ENCODE results near the gene PASD1.
"Not testable (repeated sequence)": the region's sequence is repeated elsewhere in the genome, so short reads cannot be mapped to it uniquely, and the experiment has no call there.

Gene PASD1

DNA sequence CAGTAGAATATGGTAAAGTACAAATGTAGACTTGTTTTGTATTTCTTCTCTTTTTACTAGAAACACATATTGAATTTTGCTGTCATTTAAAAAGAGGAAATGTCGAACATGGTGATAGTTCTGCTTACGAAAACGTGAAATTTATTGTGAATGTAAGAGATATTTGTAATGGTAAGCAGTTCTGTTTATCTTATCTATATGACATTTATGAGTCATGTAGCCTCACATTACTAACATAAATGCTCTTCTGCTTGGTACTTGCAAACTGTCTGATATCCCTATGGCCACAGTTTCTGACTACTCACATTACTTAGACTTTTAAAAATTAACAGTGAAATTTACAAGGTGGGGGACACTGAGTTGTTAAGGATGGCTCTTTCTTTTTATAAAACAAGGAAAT, 57.9 kb downstream of the PASD1 start:
- DNase-seq (ENCODE audit: low read depth): no peak

GRCh38 chrX:151624677-151625076, 61.2 kb downstream of the PASD1 start:
- DNase-seq (ENCODE audit: low read depth): no peak

DNA sequence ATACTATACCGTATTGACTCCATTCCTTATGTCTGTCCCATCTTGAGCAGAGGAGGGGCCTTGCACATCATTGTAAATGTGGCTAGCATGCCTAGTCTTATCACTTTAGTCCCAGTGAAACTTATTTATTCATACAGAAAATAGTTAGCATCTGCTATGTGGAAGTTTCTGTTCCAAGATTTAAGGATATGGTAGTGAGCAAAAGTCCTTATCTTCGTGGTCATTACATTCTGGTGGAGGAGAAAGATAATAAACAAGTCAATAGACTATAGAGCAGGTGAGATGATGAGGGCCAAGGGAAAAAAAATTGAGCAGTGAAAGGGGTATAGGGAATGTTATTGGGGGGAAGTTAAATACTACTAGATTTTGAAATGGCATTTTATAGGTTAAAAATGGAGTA, 68.3 kb downstream of the PASD1 start:
- no peak for DNase-seq (ENCODE audit: low read depth)

DNA sequence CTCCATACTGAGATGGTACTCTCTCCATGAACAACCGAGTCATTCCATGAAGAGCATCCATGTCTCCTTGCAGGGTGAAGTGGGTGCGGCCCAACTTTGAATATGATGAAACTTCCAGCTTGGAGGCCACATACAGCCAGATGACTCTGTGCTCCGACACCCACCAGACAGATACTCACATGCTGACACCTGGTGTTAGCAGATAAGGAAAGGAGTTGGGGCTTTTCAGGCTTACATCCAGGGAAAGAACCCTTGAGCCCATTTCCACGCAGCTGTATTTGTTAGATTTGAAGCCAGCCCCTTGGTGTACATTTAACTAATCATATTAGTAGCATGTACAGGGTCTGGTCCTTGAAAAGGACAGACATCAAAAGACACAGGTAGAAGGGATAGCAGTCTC, 69.7 kb downstream of the PASD1 start:
- DNase-seq (ENCODE audit: low read depth): no peak

DNA sequence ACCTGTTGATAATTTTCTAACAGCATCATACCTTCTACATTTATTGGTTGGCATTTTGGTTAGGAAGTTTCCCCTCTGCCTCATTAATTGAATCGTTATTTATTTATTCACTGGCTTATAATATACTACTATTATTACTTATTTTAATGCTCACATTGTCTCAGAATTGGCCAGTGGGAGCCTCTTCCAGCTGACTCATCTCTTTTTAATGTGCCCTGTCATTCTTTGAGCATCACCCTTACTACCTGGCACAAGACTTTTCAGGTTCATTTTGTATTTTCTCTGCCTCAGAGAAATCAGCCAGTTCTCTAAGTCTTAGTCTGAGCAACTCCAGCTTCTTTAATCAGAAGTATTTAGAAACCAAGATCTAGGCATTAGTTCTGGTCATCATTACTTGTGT, 71.5 kb downstream of the PASD1 start:
- no peak for DNase-seq (ENCODE audit: low read depth)

DNA sequence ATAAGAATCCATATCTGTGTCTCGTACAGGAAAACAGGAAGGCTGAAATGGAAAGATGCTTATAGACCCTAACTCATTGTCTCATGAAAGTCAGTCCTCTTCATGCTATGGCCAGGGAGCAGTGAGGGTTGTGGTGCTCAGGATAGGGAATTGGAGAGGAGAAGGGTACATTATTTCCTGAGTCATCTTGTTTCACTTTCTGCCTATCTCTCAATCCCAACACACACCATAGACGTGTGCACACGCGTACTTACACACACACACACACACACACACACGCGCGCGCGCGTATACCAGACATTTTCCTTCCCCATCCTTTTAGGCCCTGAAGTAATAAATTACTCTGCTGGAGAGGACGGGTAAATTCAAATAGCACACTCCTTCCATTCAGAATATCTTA, 78.1 kb downstream of the PASD1 start:
- no peak for DNase-seq (ENCODE audit: low read depth)

DNA sequence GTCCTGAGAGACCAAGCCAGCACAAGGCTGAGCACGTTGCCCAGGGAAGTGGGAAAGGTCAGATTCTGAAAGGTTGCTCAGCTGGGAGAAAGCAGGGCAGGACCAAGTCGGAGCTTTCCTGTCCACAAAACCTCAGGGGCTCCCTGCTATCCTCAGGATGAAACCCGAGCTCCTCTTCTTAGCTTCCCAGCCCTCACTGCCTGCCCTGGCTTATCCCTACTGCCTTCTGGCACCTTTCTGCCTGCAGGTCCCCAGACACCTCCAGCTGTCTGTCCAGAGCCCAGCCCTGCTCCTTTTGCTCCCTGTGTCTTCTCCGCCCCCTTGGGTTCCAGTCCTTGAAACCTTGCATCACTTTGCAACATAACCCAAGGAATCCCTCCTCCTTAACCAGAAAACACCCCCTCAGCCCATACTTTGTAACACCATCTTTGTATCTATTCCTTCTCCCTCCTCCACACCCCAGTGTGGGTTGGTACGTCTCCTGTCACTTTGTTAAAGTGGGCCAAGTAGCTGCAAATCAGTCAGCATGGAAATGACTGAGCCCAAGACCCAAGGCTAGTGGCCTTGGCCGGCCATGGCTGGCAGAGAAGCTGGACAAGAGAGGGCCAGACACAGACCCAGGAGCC, 111.8 kb downstream of the PASD1 start:
- no peak for DNase-seq (ENCODE audit: low read depth)

DNA sequence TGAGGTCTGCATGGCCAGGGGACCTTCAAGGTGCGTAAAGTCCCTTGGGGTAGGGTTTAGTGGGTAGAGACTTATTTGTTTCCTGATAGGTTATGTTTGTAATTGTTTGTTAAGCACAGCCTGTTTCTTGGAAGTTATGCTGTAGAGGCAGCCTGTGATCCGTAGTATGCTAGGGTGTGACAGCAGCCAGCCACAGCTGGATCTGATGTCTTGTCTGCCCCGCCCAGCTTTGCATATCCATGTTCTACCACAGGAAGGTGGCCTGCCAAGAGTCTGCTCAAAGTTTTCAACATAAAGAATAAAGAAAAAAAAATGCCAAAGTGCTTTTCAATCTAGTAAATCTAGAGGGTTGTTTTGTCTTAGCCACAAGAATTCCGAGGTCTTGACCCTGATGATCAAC, 112.7 kb downstream of the PASD1 start:
- DNase-seq (ENCODE audit: low read depth): no peak

- DNase-seq (ENCODE audit: low read depth): no peak
These were observed 116.4 kb downstream of the PASD1 start for GRCh38 chrX:151679798-151680402.

- DNase-seq (ENCODE audit: low read depth): peak; percentile 14
These were observed 117.3 kb downstream of the PASD1 start for GRCh38 chrX:151680805-151681204.

- DNase-seq (ENCODE audit: low read depth): no peak
These were observed 124.2 kb downstream of the PASD1 start for GRCh38 chrX:151687635-151688034.

- no peak for DNase-seq (ENCODE audit: low read depth)
These were observed 125.2 kb downstream of the PASD1 start for GRCh38 chrX:151688695-151689094.

DNA sequence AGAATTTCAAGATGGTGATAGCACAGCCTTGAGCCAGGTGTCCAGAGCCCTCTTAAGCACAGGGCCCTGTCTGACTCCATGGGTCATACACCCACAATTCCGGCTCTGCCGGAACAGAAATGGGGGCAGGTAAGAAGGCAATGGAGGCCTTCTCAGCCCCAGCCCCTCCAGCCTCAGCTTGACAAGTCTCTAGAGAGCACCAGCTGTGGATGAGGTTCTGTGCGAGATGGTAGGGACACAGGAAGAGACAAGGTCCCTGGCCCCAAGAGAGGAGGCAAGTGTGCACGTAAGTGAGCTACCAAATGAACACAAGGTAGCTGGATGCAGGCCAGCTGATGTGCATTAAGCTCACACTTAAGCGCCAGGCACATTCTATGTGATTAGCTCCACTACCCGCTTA, 129.3 kb downstream of the PASD1 start:
- no peak for DNase-seq (ENCODE audit: low read depth)

GRCh38 chrX:151694121-151694520, 130.6 kb downstream of the PASD1 start:
- no peak for DNase-seq (ENCODE audit: low read depth)

DNA sequence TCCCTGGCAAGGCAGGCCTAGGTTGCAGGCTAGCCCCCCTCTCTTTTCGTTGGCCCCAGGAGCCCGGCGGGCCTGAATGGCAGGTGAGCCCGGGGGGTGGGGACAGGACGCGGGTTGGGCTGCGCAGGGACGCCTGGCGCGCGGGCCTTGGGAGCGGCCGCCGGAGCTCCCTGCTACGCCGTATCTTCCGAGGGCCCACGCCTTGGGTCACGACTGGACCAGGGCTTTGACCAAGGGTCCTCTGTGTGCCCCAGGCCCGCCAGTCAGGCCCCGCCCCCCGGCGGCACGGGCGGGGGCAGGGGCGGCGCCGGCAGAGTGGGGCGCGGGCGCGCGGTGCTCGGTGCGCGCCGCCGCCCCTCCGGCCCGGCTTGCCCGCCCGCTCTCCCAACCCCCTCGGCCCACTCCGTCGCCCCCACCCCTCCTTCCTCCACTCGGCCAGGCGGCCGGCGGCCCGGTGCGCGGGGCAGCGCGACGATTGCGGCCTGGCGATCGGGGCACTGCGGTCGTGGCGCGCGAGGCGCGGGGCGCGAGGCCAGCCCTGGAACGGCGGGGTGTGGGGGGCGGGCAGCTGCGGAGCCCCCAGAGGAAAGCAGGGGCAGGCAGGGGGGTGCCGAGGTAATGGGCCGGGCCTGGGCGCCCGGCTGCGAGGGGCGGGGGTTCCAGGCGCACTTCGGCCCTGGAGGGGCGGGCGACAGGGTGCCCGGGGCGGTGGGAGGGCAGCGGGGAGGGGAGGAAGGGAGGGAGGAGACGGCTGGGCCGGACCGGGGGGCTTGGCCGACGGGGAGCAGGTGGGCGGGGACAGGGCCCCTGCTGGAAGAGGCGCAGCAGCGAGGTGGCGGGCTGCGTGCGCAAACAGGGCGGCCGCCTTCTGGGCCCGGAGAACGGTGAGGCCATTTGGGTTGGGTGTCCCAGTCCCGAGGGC, 131.4 kb downstream of the PASD1 start, which contains the start of gene PRRG3:
Gene PRRG3, plus strand, starts transcription at position 798 of the 922 bp plus-strand sequence. CDS start 3,357 bp downstream, outside the sequence.
- no peak for DNase-seq (ENCODE audit: low read depth)

DNA sequence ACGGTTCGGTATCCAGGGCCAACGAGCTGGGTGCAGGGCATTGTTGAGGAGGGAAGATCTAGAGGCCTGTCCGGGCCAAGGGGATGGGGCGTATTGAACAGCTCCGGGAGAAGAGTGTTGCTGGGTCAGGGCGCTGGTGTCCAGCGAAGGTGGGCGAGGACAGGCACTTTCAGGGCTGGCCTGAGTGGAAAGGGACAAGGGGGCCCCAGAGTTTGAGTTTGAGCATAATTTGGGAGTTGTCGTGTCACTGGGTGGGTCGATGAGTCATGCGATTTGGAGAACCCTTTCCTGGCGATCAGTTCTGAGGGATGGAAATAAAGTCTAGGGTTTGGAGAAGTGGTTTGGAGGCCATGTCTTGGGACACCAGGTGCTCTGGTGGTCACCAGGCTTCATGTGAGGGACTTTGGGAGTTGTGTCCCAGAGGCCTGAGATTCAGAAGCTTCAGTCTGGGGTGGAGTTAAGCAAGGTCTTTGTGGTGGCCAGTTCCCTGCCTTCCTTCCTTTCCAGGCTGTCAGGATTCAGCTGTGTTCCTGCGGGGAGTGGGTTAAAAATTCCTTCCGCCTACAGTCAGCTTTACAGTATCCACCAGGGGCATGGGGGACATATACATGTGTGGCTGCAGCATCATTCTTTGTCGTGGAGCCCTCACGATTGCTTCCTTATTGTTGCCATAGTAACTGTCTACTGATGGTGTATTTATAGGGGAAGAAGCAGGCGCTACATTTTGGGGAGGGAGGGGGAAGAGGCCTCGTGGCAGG, 132.3 kb downstream of the PASD1 start:
- no peak for DNase-seq (ENCODE audit: low read depth)

GRCh38 chrX:151697082-151697481, 133.6 kb downstream of the PASD1 start:
- DNase-seq (ENCODE audit: low read depth): not testable (repeated sequence)

- DNase-seq (ENCODE audit: low read depth): no peak
These were observed 134.0 kb downstream of the PASD1 start for GRCh38 chrX:151697522-151697921.

- DNase-seq (ENCODE audit: low read depth): no peak
These were observed 135.0 kb downstream of the PASD1 start for GRCh38 chrX:151698485-151698884.

GRCh38 chrX:151699746-151700145, 136.3 kb downstream of the PASD1 start:
- DNase-seq (ENCODE audit: low read depth): no peak

DNA sequence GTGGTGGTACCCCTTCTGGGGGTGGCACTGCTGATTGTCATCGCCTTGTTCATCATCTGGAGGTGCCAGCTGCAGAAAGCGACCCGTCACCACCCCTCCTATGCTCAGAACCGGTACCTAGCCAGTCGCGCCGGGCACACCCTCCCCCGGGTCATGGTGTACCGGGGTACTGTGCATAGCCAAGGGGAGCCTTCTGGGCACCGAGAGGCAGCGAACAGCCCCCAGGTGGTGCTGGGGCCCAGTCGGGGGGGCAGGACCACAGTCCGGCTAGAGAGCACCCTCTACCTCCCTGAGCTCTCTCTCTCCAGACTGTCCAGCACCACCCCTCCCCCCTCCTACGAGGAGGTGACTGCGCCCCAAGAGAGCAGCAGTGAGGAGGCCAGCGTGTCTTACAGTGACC, 137.1 kb downstream of the PASD1 start:
- DNase-seq (ENCODE audit: low read depth): no peak

DNA sequence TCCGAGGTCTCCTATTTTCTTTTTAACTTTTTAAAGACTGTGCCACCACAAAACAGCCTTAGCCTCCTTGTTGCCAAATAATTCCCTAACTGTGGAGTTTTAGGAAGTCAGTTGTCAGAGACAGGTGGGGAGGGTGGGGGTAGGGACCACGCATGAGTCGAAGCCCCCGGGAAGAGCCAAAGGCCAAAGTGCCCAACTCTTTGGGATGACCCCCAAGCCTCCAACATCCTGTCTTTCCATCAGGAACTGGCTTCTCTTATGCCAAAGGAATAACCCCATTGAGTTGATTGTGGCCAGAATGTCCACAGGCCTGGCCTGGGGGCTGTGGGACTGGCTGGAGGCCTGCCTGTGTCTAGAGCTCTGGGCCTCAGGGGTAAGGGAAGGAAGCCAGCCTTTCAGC, 137.6 kb downstream of the PASD1 start:
- no peak for DNase-seq (ENCODE audit: low read depth)
